HCT116 (cell line): ENCODE measurements around the gene SMIM45.

Experiments used
- ATAC-seq: fragments of 200-7000 bp; cut with Tn5 transposase; 2 replicates; pipeline ENCODE4 v1.9.1; 2020; ENCODE audit warnings: mild to moderate bottlenecking, moderate library complexity
- BruUV-seq: library from RNA; stranded (reverse); fragments of 400-500 nt; replicated peaks from 2 replicates; lab custom pipeline; 2021; lab: Mats Ljungman, UMichigan
- CTCF ChIA-PET: fragments of 300-600 bp; sonication (Branson Sonifier 250); formaldehyde crosslinking; loops from one replicate; lab custom pipeline; 2021; ENCODE audit warnings: antibody characterized with exemption; lab: Charles Lee
- POLR2A ChIA-PET: fragments of 300-600, 350-600 bp; sonication (Branson Sonifier 250); formaldehyde crosslinking; loops from one replicate; lab custom pipeline; 2021; ENCODE audit warnings: antibody characterized with exemption; lab: Charles Lee
- RAD21 ChIA-PET, 2 experiments: fragments of 300-600 bp; sonication (Branson Sonifier 250); formaldehyde crosslinking; loops; one replicate each; lab custom pipeline; 2023; ENCODE audit warnings: low total read pairs in 2 of 2; ENCODE audit not compliant: uncharacterized antibody in 2 of 2, unreplicated experiment in 2 of 2, low non-redundant PET in 1 of 2; lab: Charles Lee
- DNase-seq: peaks from one replicate; pipeline ENCODE4 v3.0.0-alpha.2; 2010; ENCODE audit warnings: low read depth, low spot score
- H2AFZ ChIP-seq: fragments of 200-600 bp; shearing (Covaris generic), sonication (generic); 2 replicates; pipeline ENCODE4 v1.6.1; 2017; ENCODE audit warnings: low read depth, mixed run types, mixed read lengths, antibody characterized with exemption, low read length; ENCODE audit not compliant: poor library complexity, severe bottlenecking
- H3K27ac ChIP-seq: 2 replicates; pipeline ENCODE4 v1.5.1; 2012; ENCODE audit warnings: low read depth, low read length
- H3K27me3 ChIP-seq: fragments of 200-600 bp; sonication (generic); 2 replicates; pipeline ENCODE4 v1.6.1; 2016; ENCODE audit warnings: mixed run types, low read length, mixed read lengths; ENCODE audit not compliant: insufficient read depth
- H3K36me3 ChIP-seq, 2 experiments: fragments of 200-500 bp in 1 of 2; fragments of 200-600 bp in 1 of 2; sonication (Bioruptor generic) in 1 of 2; sonication (generic) in 1 of 2; 2 replicates each; pipeline versions ENCODE4 v1.5.1 to v1.6.1; 2014 to 2016; ENCODE audit warnings: low read length in 2 of 2, inconsistent platforms in 1 of 2, mixed read lengths in 1 of 2, mixed run types in 1 of 2; ENCODE audit not compliant: insufficient read depth in 2 of 2, control insufficient read depth in 1 of 2
- H3K4me1 ChIP-seq, 2 experiments: fragments of 200-600 bp in 1 of 2; sonication (generic) in 1 of 2; 2 replicates each; pipeline versions ENCODE4 v1.5.1 to v1.6.1; 2012 to 2017; ENCODE audit warnings: low read length in 2 of 2, inconsistent platforms in 1 of 2, mild to moderate bottlenecking in 1 of 2, mixed read lengths in 1 of 2, mixed run types in 1 of 2, moderate library complexity in 1 of 2; ENCODE audit not compliant: insufficient read depth in 2 of 2, control insufficient read depth in 1 of 2
- H3K4me2 ChIP-seq: fragments of 200-600 bp; sonication (generic); 2 replicates; pipeline ENCODE4 v1.6.1; 2017; ENCODE audit warnings: mixed run types, low read length, mixed read lengths
- H3K4me3 ChIP-seq, 2 experiments: fragments of 200-600 bp in 1 of 2; sonication (generic) in 1 of 2; replicated peaks in 1 of 2; 2 replicates each; pipeline ENCODE4 v1.5.1; 2011 to 2016; ENCODE audit warnings: low read length in 2 of 2, control low read depth in 1 of 2, low read depth in 1 of 2, mild to moderate bottlenecking in 1 of 2, mixed read lengths in 1 of 2, mixed run types in 1 of 2
- H3K79me2 ChIP-seq: fragments of 200-600 bp; sonication (generic); 2 replicates; pipeline ENCODE4 v1.6.1; 2017; ENCODE audit warnings: mild to moderate bottlenecking, mixed run types, low read length, moderate library complexity, mixed read lengths; ENCODE audit not compliant: insufficient read depth
- H3K9ac ChIP-seq: fragments of 200-600 bp; sonication (generic); 2 replicates; pipeline ENCODE4 v1.6.1; 2016; ENCODE audit warnings: low read length, mixed read lengths
- H3K9me2 ChIP-seq: fragments of 200-600 bp; sonication (generic), shearing (Covaris generic); 2 replicates; pipeline ENCODE4 v1.6.1; 2017; ENCODE audit warnings: mixed run types, mild to moderate bottlenecking, moderate library complexity; ENCODE audit not compliant: insufficient read depth
- H3K9me3 ChIP-seq, 2 experiments: fragments of 200-500 bp in 1 of 2; fragments of 200-600 bp in 1 of 2; sonication (Bioruptor generic) in 1 of 2; sonication (generic) in 1 of 2; 2 replicates each; pipeline ENCODE4 v1.6.1; 2014 to 2017; ENCODE audit warnings: low read length in 2 of 2, mixed read lengths in 2 of 2, inconsistent platforms in 1 of 2, low read depth in 1 of 2, mild to moderate bottlenecking in 1 of 2, mixed run types in 1 of 2, moderate library complexity in 1 of 2; ENCODE audit not compliant: control insufficient read depth in 1 of 2, insufficient read depth in 1 of 2
- H4K20me1 ChIP-seq: fragments of 200-600 bp; sonication (generic), shearing (Covaris generic); 2 replicates; pipeline ENCODE4 v1.6.1; 2017; ENCODE audit warnings: mixed run types, mild to moderate bottlenecking, moderate library complexity; ENCODE audit not compliant: insufficient read depth
- CBX3 ChIP-seq: IDR thresholded peaks from 2 replicates; pipeline ENCODE4 v1.6.1; 2012; ENCODE audit warnings: low read depth
- CEBPB ChIP-seq: IDR thresholded peaks from 2 replicates; pipeline ENCODE4 v1.6.1; 2012; ENCODE audit warnings: low read depth
- CTCF ChIP-seq, 3 experiments: fragments of 200-600 bp in 1 of 3; sonication (generic) in 1 of 3; IDR thresholded peaks in 2 of 3; conservative IDR thresholded peaks in 1 of 3; 2 replicates each; pipeline ENCODE4 v1.5.1; 2012 to 2017; ENCODE audit warnings: low read depth in 2 of 3, low read length in 2 of 3, antibody characterized with exemption in 1 of 3, borderline replicate concordance in 1 of 3, control low read depth in 1 of 3, mild to moderate bottlenecking in 1 of 3, mixed read lengths in 1 of 3, mixed run types in 1 of 3, moderate library complexity in 1 of 3; ENCODE audit not compliant: insufficient read depth in 1 of 3
- EGR1 ChIP-seq: IDR thresholded peaks from 2 replicates; pipeline ENCODE4 v1.6.1; 2012; ENCODE audit warnings: low read depth
- ELF1 ChIP-seq: IDR thresholded peaks from 2 replicates; pipeline ENCODE4 v1.6.1; 2012; ENCODE audit warnings: low read depth, borderline replicate concordance
- EZH2 ChIP-seq: fragments of 200-600 bp; sonication (generic); IDR thresholded peaks from 2 replicates; pipeline ENCODE4 v1.6.1; 2017; ENCODE audit warnings: antibody characterized with exemption, mixed run types
- FOSL1 ChIP-seq: IDR thresholded peaks from 2 replicates; pipeline ENCODE4 v1.6.1; 2012; ENCODE audit warnings: low read depth
- MAX ChIP-seq: IDR thresholded peaks from 2 replicates; pipeline ENCODE4 v1.6.1; 2012
- SIN3A ChIP-seq: IDR thresholded peaks from 2 replicates; pipeline ENCODE4 v1.6.1; 2012; ENCODE audit warnings: low read depth
- TCF7L2 ChIP-seq: IDR thresholded peaks from 2 replicates; pipeline ENCODE4 v1.7.0; 2011; ENCODE audit warnings: borderline replicate concordance, inconsistent platforms; ENCODE audit not compliant: insufficient read depth, insufficient read length; ENCODE audit errors: extremely low read depth
- ZBTB33 ChIP-seq: IDR thresholded peaks from 2 replicates; pipeline ENCODE4 v1.6.1; 2011; ENCODE audit warnings: mild to moderate bottlenecking, low read length, moderate library complexity; ENCODE audit not compliant: insufficient replicate concordance; ENCODE audit errors: extremely low read depth
- ZFX ChIP-seq: fragments of 450-650 bp; IDR thresholded peaks from 2 replicates; pipeline ENCODE4 v1.6.1; 2017
- intact Hi-C: fragments of 100-400 bp; cut with micrococcal nuclease; formaldehyde crosslinking; loops from 2 replicates; pipeline ENCODE4 v1.10.0; 2022

The SMIM45 gene

GRCh38 chr22:41989246-41989645 is 37.3 kb downstream of the SMIM45 start:
- no peak overlapping the region for H3K9ac ChIP-seq
- H2AFZ ChIP-seq, result no peak overlapping the region
- no peaks in the 10 kb centered on the region for H4K20me1 ChIP-seq
- no peaks in the 10 kb centered on the region for H3K79me2 ChIP-seq
- H3K4me3 ChIP-seq, result no peak overlapping the region
- TF ChIP-seq MAX (no peak), CTCF (IDR thresholded peaks at IDR 0.05 in 2 of 3, conservative IDR thresholded peaks at IDR 0.05 in 1 of 3; ENCODE audit: borderline replicate concordance in 1 of 3, insufficient read depth in 1 of 3, low read depth in 2 of 3, low read length in 2 of 3) (no peak), CBX3 (no peak), CEBPB (no peak), TCF7L2 (no peak), EZH2 (no peak), SIN3A (no peak), ELF1 (no peak)
- no peaks in the 10 kb centered on the region for H3K9me2 ChIP-seq
- ChIA-PET RAD21 (no interaction called here), POLR2A (no interaction called here), CTCF (no interaction called here)
- H3K4me1 ChIP-seq, result no peaks in the 10 kb centered on the region
- no peaks in the 10 kb centered on the region for H3K9me3 ChIP-seq
- intact Hi-C loops, result no loop called here
- no TSS peak for BruUV-seq
- DNase-seq (no peak), ATAC-seq (no peak)
- H3K4me2 ChIP-seq, result no peak overlapping the region
- H3K36me3 ChIP-seq, result no peaks in the 10 kb centered on the region; a peak in 1 of 4 replicates
- H3K27ac ChIP-seq, result no peak overlapping the region
- no peaks in the 10 kb centered on the region for H3K27me3 ChIP-seq

GRCh38 chr22:41991111-41991510 is 39.2 kb downstream of the SMIM45 start:
- ATAC-seq (no peak), DNase-seq (no peak)
- POLR2A ChIA-PET, result no interaction called here
- Histone ChIP-seq H3K9me2 (no peaks in the 10 kb centered on the region), H3K27me3 (no peaks in the 10 kb centered on the region), H3K4me3 (no peak overlapping the region), H3K9me3 (no peaks in the 10 kb centered on the region), H2AFZ (no peak overlapping the region), H3K36me3 (no peaks in the 10 kb centered on the region; a peak in 1 of 4 replicates), H4K20me1 (no peaks in the 10 kb centered on the region), H3K9ac (no peak overlapping the region), H3K27ac (no peak overlapping the region), H3K79me2 (no peaks in the 10 kb centered on the region), H3K4me1 (no peaks in the 10 kb centered on the region), H3K4me2 (no peak overlapping the region)
- CTCF ChIA-PET, result no interaction called here
- RAD21 ChIA-PET, result interaction anchor here in 1 of 2 experiments (0.5 kb wide), 1 partner anchor 122 kb away, joined by 3 read pairs; no protein-coding TSS in a partner anchor
- no peak for TF ChIP-seq CBX3
- TF ChIP-seq FOSL1, result no peak
- TF ChIP-seq EGR1, result no peak
- TF ChIP-seq ZFX, result no peak
- no peak for TF ChIP-seq CEBPB
- TF ChIP-seq ZBTB33, result no peak
- no TSS peak for BruUV-seq
- intact Hi-C loops, result no loop called here
